Stimulated activated CD4-positive, alpha-beta T cell treated with anti-CD3 and anti-CD28 coated beads, Interleukin-1b, Interleukin-23, amount 100 ng/mL, for 24 hours (primary cell): Measurements from ENCODE around the gene SHLD3.
"Not testable (repeated sequence)": the region's sequence is repeated elsewhere in the genome, so short reads cannot be mapped to it uniquely, and the experiment has no call there.

Experiments used
- DNase-seq, 4 experiments: peaks; one replicate each; pipeline ENCODE4 v3.0.0-alpha.2; 2020; ENCODE audit warnings: low read depth in 4 of 4, low spot score in 1 of 4

SHLD3 gene

GRCh38 chr5:65676056-65676455, 51.2 kb downstream of the SHLD3 start:
- not testable (repeated sequence) for DNase-seq
